Activated CD8-positive, alpha-beta T cell treated with anti-CD3 and anti-CD28 coated beads, Interleukin-2, amount 10 ng/mL, durations not matched to agents 7 days and 5 days (primary cell): ENCODE results near the gene GMPS. TPM values are rescaled to one million over a fixed set of nuclear protein-coding genes. Genes with fewer than 3 reads are reported as not detected.
A peak's percentile ranks its signal among the peaks of the same experiment; 100 is the strongest.
"Not testable (repeated sequence)": the region's sequence is repeated elsewhere in the genome, so short reads cannot be mapped to it uniquely, and the experiment has no call there.

Experiments
- ATAC-seq: fragments of 150-1000 bp; cut with Tn5 transposase; one replicate; pipeline ENCODE4 v1.10.0; 2021; ENCODE audit warnings: moderate library complexity
- CTCF ChIA-PET: fragments of 350-600 bp; sonication (Branson Sonifier 250); formaldehyde crosslinking; loops from one replicate; lab custom pipeline; 2021; ENCODE audit warnings: antibody characterized with exemption; lab: Charles Lee
- POLR2A ChIA-PET: fragments of 350-600 bp; sonication (Branson Sonifier 250); formaldehyde crosslinking; loops from one replicate; lab custom pipeline; 2021; ENCODE audit warnings: antibody characterized with exemption; lab: Charles Lee
- DNase-seq: peaks from one replicate; pipeline ENCODE4 v3.0.0-alpha.2; 2020
- H3K27ac Mint-ChIP-seq: one replicate; pipeline ENCODE4 v1.8.0; 2021; ENCODE audit warnings: mild to moderate bottlenecking, mixed read lengths
- H3K27me3 Mint-ChIP-seq: one replicate; pipeline ENCODE4 v1.8.0; 2021; ENCODE audit warnings: low read depth, mixed read lengths
- H3K36me3 Mint-ChIP-seq: one replicate; pipeline ENCODE4 v1.8.0; 2021; ENCODE audit warnings: low read depth, mixed read lengths
- H3K4me1 Mint-ChIP-seq: one replicate; pipeline ENCODE4 v1.8.0; 2021; ENCODE audit warnings: low read depth, mixed read lengths
- H3K4me3 Mint-ChIP-seq: one replicate; pipeline ENCODE4 v1.8.0; 2021; ENCODE audit warnings: mild to moderate bottlenecking, mixed read lengths
- H3K9me3 Mint-ChIP-seq: one replicate; pipeline ENCODE4 v1.8.0; 2022; ENCODE audit warnings: mixed read lengths; ENCODE audit not compliant: insufficient read depth
- total RNA-seq, 2 experiments: library from RNA; stranded (reverse); gene quantifications; one replicate each; pipeline ENCODE4 v1.2.3, GENCODE V29; 2021

Gene GMPS
- total RNA-seq, result 100 to 1,000 TPM; 102 to 109 TPM

DNA sequence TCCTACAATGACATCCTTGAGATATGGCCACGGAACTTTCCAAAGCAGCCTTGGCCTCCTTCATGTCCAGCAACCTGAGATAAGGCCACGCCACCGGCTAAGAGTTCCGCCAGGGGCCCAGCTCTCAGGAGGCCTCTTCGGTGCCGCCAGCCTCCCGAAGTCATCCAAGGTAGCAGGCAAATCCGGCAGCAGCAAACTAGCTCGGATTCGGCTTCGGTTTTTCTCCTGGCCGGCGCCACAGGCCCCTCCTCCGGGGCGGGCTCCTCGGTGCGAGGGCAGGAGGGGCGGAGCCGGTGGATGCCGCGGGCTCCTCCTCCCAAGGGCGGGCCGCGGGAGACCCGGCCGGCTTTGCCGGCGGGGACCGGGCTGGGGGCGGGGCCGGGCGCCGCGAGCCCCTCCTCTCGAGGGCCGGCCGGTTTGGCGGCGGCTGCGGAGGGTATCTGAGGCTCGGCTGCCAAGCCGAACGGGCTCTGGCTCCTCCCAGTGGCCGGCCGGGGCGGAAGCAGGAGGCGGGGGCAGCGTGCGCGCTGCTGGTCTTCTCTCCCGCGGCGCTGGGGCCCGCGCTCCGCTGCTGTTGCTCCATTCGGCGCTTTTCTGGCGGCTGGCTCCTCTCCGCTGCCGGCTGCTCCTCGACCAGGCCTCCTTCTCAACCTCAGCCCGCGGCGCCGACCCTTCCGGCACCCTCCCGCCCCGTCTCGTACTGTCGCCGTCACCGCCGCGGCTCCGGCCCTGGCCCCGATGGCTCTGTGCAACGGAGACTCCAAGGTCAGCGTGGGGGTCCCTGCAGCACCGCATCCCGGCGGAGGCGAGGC lies at the start of gene GMPS:
GMPS (plus strand) TSS at position 518 of the 812 bp plus-strand sequence; CDS start at position 739, 221 bp downstream.
- peak within 1 kb of the TSS; percentile 94 for H3K27ac Mint-ChIP-seq
- peaks cover 27% of the 10 kb centered on the region for H3K4me1 Mint-ChIP-seq
- no peaks in the 10 kb centered on the region for H3K9me3 Mint-ChIP-seq
- DNase-seq, result peak; percentile 95
- ChIA-PET POLR2A (interaction anchor here (0.9 to 6.0 kb wide), 9 partner anchors 8 to 805 kb away, joined by 3 to 63 read pairs (median 3); partner anchors contain the start of genes C3orf33 and SLC33A1), CTCF (interaction anchor here (0.9 to 4.2 kb wide), 12 partner anchors 9 to 124 kb away, joined by 3 to 51 read pairs (median 4); partner anchors contain the start of genes C3orf33 and SLC33A1)
- H3K4me3 Mint-ChIP-seq, result peak within 1 kb of the TSS; percentile 95
- H3K36me3 Mint-ChIP-seq, result peaks cover 10% of the 10 kb centered on the region
- peak; percentile 93 for ATAC-seq
- H3K27me3 Mint-ChIP-seq, result no peaks in the 10 kb centered on the region

DNA sequence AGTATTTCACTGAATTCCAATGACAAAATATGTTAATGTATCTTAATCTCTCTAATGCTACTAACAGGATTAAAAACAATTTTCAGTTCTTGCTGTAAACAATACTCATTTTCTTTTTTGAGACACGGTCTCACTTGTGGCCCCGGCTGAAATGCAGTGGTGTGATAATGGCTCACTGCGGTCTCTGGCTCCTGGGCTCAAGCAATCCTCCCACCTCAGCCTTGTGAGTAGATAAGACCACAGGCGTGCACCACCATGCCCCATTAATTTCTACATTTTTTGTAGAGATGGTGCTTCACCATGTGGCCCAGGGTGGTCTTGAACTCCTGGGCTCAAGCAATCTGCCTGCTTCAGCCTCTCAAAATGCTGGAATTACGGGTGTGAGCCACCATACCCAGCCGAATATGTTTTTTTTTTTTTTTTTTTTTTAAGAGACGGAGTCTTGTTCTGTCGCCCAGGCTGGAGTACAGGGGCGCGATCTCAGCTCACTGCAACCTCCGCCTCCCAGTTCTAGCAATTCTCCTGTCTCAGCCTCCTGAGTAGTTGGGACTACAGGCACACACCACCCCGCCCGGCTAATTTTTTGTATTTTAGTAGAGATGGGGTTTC lies 41.9 kb upstream of the GMPS start:
- H3K4me3 Mint-ChIP-seq, ATAC-seq, H3K4me1 Mint-ChIP-seq, H3K27me3 Mint-ChIP-seq, H3K27ac Mint-ChIP-seq, POLR2A ChIA-PET, DNase-seq, H3K9me3 Mint-ChIP-seq: not testable (repeated sequence)
- H3K36me3 Mint-ChIP-seq, result peaks cover 19% of the 10 kb centered on the region
- CTCF ChIA-PET, result interaction anchor here (1.6 kb wide), 1 partner anchor 22 kb away, joined by 19 read pairs; the partner anchor contains the start of gene C3orf33

DNA sequence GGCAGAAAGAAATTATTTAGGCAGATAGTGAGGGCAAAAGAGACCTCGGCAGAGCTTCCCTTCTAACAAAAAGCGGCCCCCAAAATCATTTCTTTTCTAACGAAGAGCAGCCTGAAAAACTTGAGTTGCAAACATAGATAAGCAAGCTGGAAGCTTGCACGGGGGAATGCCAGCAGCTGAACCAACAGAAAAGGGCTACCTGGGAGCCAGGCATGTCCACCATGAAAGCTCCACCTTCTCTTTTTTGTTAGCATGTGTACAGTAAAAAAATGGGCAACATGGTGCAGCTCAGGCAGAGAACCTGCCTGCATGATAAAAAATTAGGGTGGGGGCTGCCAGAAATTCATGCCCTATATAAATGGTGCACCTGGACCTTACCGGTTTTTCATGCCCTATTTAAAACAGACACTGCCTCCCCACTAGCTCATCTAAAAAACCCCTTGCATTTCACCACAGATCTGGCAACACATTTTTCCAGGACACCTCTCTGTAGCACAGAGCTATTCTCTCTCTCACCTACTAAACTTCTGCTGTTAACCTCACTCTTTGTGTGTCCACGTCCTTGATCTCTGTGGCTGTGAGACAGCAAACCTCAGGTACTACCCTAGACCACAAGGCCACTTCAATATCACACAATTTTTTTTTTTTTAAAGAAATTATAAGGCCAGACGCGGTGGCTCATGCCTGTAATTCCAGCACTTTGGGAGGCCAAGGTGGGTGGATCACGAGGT lies 34.9 kb upstream of the GMPS start:
- H3K4me1 Mint-ChIP-seq, result peaks cover 6% of the 10 kb centered on the region
- POLR2A ChIA-PET, result interaction anchor here (1.1 to 1.2 kb wide), 2 partner anchors 18 to 30 kb away, joined by 3 read pairs; partner anchors contain the start of gene C3orf33
- no peaks in the 10 kb centered on the region for H3K9me3 Mint-ChIP-seq
- peaks cover 26% of the 10 kb centered on the region for H3K36me3 Mint-ChIP-seq
- DNase-seq (no peak), ATAC-seq (no peak)
- H3K27ac Mint-ChIP-seq, result peak overlapping the region; percentile 21
- H3K4me3 Mint-ChIP-seq, result no peak overlapping the region
- CTCF ChIA-PET, result interaction anchor here (1.5 to 2.0 kb wide), 2 partner anchors 29 to 34 kb away, joined by 3 to 14 read pairs; partner anchors contain the start of gene C3orf33
- no peaks in the 10 kb centered on the region for H3K27me3 Mint-ChIP-seq

DNA sequence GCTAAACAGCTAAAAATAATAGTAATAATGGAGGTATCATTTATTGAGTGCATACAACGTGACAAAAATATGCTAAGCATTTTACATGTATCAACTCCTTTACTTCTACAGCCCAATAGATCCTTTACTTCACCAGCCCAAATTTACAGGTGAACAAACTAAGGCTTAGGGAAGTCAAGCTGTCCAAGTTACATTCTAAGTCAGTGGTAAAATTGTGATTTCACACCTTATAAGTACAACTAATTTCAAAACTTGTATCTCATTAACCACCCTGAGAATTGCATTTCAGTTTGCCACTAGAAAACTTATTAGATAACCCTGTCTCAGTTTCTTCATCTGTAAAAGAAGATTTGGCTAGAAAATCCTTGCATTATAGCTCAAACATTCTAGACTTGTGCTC lies 26.9 kb upstream of the GMPS start:
- DNase-seq, result no peak
- ChIA-PET POLR2A (no interaction called here), CTCF (interaction anchor here (1.4 kb wide), 1 partner anchor 37 kb away, joined by 13 read pairs; the partner anchor contains the start of gene C3orf33)
- Mint-ChIP-seq H3K4me3 (no peak overlapping the region), H3K36me3 (peaks cover 15% of the 10 kb centered on the region), H3K27ac (no peak overlapping the region), H3K9me3 (no peaks in the 10 kb centered on the region), H3K27me3 (no peaks in the 10 kb centered on the region), H3K4me1 (peaks cover 19% of the 10 kb centered on the region)
- no peak for ATAC-seq

DNA sequence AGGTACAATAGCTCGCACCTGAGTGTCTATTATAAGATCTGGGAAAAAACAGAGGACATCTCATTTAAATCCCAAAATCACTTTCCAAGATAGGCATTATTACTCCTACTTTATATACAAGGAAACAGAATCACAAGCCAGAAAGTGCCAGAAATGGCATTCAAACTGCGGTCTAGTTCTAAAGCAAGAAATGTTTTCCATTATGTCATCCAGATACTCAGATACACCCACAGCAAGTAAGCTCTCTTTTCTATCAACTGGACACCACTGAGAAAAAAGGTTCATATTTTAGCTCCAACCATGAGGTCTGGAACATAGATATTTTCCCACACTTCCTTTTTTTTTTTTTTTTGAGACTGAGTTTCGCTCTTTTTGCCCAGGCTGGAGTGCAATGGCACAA lies 24.3 kb upstream of the GMPS start:
- ATAC-seq (no peak), DNase-seq (no peak)
- Mint-ChIP-seq H3K4me1 (peaks cover 32% of the 10 kb centered on the region), H3K36me3 (peaks cover 26% of the 10 kb centered on the region), H3K27me3 (no peaks in the 10 kb centered on the region), H3K4me3 (no peak overlapping the region), H3K27ac (no peak overlapping the region), H3K9me3 (no peaks in the 10 kb centered on the region)
- CTCF ChIA-PET, result interaction anchor here (1.2 kb wide), 1 partner anchor 40 kb away, joined by 5 read pairs; the partner anchor contains the start of gene C3orf33
- POLR2A ChIA-PET, result no interaction called here

DNA sequence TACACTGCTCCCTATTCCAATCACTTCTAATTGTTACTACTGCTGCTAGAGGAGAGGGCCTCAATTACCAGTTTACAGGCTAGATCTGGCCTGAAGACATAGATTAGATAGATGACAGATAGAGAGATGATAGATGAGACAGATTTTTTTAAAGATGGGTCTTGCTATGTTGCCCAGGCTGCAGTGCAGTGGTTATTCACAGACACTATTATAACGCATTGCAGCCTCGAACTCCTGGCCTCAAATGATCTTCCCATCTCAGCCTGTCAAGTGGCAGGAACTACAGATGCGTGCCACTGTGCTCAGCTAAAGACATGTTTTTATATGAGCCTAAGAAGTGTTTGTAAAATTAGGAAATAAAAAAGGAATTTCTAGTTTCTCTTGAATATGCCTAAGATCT lies 22.5 kb upstream of the GMPS start:
- Mint-ChIP-seq H3K9me3 (no peaks in the 10 kb centered on the region), H3K27me3 (no peaks in the 10 kb centered on the region), H3K36me3 (peaks cover 41% of the 10 kb centered on the region), H3K4me3 (no peak overlapping the region), H3K27ac (no peak overlapping the region), H3K4me1 (peaks cover 48% of the 10 kb centered on the region)
- DNase-seq (no peak), ATAC-seq (no peak)
- POLR2A ChIA-PET, result no interaction called here
- CTCF ChIA-PET, result interaction anchor here (2.1 kb wide), 1 partner anchor 42 kb away, joined by 5 read pairs; the partner anchor contains the start of gene C3orf33

DNA sequence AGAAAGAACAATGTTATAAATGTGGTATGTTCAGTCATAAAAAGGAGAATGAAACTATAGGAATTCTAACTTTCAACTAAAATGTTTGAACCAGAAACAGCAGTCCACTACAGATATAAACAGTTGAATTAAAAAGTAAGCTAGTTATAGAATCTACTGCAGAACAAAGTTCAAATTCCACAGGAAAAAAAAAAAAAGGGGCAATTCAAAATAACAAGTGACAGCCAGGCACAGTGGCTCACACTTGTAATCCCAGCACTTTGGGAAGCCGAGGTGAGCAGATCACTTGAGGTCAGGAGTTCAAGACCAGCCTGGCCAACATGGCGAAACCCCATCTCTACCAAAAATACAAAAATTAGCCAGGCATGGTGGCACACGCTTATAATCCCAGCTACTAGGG lies 21.0 kb upstream of the GMPS start:
- H3K4me3 Mint-ChIP-seq, result peak overlapping the region; percentile 12
- not testable (repeated sequence) for DNase-seq, ATAC-seq, H3K27ac Mint-ChIP-seq, H3K9me3 Mint-ChIP-seq, H3K27me3 Mint-ChIP-seq
- POLR2A ChIA-PET, result interaction anchor here (0.6 to 1.0 kb wide), 2 partner anchors 21 to 22 kb away, joined by 3 read pairs; partner anchors contain the start of gene GMPS
- CTCF ChIA-PET, result interaction anchor here (2.1 kb wide), 1 partner anchor 43 kb away, joined by 5 read pairs; the partner anchor contains the start of gene C3orf33
- H3K36me3 Mint-ChIP-seq, result peaks cover 47% of the 10 kb centered on the region
- peaks cover 45% of the 10 kb centered on the region for H3K4me1 Mint-ChIP-seq

DNA sequence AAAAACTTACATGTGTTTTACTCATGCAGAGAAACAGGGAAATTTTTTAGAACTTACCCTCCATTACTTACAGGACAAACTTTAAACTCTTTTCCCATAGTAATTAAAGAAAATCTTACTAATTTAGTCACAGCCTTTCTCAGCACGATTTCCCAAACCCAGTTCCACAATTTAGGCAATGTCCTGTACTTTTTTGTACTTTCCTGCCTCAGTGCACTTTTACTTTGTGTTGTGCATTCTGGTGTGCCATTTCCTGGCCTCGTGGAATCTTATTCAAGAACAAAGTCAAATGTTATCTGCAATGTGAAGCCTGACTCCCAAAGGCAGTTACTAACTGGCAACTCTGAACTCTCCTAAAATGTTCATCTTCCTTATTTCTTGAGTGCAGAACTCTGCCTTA lies 18.1 kb upstream of the GMPS start:
- no peak for ATAC-seq
- Mint-ChIP-seq H3K36me3 (peaks cover 42% of the 10 kb centered on the region), H3K27ac (peak overlapping the region; percentile 99), H3K27me3 (no peaks in the 10 kb centered on the region), H3K4me1 (peaks cover 41% of the 10 kb centered on the region), H3K4me3 (peak overlapping the region; percentile 91), H3K9me3 (no peaks in the 10 kb centered on the region)
- POLR2A ChIA-PET, result interaction anchor here (4.6 kb wide), 1 partner anchor 19 kb away, joined by 63 read pairs; the partner anchor contains the start of gene GMPS
- CTCF ChIA-PET, result interaction anchor here (0.7 to 4.6 kb wide), 5 partner anchors 10 to 47 kb away, joined by 3 to 53 read pairs (median 4); partner anchors contain the start of genes C3orf33 and GMPS
- no peak for DNase-seq

DNA sequence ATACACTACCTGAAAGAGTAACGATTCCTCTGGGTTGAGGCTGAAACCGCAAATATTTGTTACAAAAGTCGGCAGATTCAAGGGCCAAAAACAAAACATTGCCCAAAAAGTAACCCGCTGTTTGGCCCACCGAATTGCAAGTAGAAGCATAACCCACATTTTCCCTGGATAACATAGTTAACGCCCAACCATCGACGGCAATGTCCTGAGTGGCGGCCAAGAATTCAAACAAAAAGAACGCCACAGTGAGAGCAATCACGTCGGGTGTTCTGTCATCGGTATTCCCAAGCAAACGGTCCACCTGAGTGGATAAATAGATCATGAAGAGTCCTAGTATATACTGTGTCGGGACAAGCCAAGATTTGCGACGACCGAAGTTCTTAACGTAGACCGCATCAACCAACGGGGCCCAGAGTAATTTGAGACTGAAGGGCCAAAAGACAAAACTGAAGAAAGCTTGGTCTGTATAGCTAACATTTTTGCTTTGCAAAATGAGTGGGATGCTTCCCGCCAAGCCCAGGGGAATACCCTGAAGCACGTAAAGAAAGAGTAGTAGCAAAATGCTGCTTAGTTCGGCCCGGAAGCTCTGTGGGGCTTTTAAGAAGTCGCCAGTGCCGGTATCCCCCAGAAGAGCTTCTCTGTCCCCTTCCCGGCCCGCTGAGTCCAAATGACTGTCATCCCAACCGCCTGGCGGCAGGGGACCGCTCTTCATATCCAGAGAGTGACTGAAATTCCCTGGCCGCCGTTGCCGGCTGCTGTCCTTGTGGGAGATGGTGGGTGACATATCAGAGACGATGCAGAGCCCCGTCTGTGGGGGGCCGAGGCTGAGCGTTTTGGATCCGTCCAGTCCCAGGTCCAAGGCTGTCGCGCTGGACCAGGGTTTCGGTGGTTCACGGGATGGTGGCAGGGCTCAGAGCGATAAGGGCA lies 17.0 kb upstream of the GMPS start:
- POLR2A ChIA-PET, result interaction anchor here (0.9 to 4.6 kb wide), 10 partner anchors 8 to 822 kb away, joined by 3 to 63 read pairs (median 4); partner anchors contain the start of genes C3orf33 and GMPS
- Mint-ChIP-seq H3K36me3 (peaks cover 37% of the 10 kb centered on the region), H3K4me3 (peak overlapping the region; percentile 91), H3K9me3 (no peaks in the 10 kb centered on the region), H3K27me3 (no peaks in the 10 kb centered on the region), H3K27ac (peak overlapping the region; percentile 99), H3K4me1 (peaks cover 35% of the 10 kb centered on the region)
- CTCF ChIA-PET, result interaction anchor here (1.1 to 4.6 kb wide), 5 partner anchors 9 to 48 kb away, joined by 3 to 53 read pairs (median 4); partner anchors contain the start of genes C3orf33 and GMPS
- DNase-seq, result peak; percentile 47
- ATAC-seq, result peak; percentile 2
